ENCODE data around the gene ZNF423. TPM values are rescaled to one million over a fixed set of nuclear protein-coding genes. Genes with fewer than 3 reads are reported as not detected.

ZNF423 gene
- total and polyA plus RNA-seq, 2 donors, result 6.4 to 14.0 TPM

- DNase-seq (ENCODE audit: extremely low spot score), result no peak
- H3K4me1 ChIP-seq (ENCODE audit: insufficient read depth), result no peaks in the 10 kb centered on the region
- WGBS, result 79% methylated on average over 8 of the region's 8 CpGs
- H3K27ac ChIP-seq (ENCODE audit: low read depth), result no peak overlapping the region
- H3K36me3 ChIP-seq (ENCODE audit: insufficient read depth), result no peaks in the 10 kb centered on the region
- H3K4me3 ChIP-seq (ENCODE audit: low read depth, low read length), result no peak overlapping the region
Observed at GRCh38 chr16:49482690-49483089, 373.2 kb downstream of the ZNF423 start.

GRCh38 chr16:49478616-49479015 is 377.3 kb downstream of the ZNF423 start:
- no peak overlapping the region for H3K27ac ChIP-seq (ENCODE audit: low read depth)
- DNase-seq (ENCODE audit: extremely low spot score), result no peak
- no peaks in the 10 kb centered on the region for H3K36me3 ChIP-seq (ENCODE audit: insufficient read depth)
- no peaks in the 10 kb centered on the region for H3K4me1 ChIP-seq (ENCODE audit: insufficient read depth)
- no peak overlapping the region for H3K4me3 ChIP-seq (ENCODE audit: low read depth, low read length)

DNA sequence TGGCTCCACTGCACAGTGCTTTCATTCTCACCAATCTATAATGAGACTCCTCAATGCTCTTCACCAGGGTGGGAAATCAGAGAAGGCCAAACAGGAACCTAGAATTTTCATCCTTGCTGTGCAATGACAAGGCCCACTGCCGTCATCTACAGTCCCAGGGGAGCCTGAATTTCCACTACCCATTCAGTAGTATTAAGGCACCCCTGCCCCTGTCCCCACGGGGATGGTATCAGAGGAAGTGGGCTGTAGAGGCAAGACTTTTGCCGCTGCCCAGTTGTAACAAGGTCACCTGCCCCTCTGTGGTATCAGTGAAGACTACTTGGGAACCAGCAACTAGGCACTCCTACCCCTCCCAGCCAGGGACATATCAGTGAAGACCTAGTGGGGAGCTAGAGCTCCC is 377.8 kb downstream of the ZNF423 start:
- Histone ChIP-seq H3K36me3 (ENCODE audit: insufficient read depth) (no peaks in the 10 kb centered on the region), H3K4me3 (ENCODE audit: low read depth, low read length) (no peak overlapping the region), H3K27ac (ENCODE audit: low read depth) (no peak overlapping the region), H3K4me1 (ENCODE audit: insufficient read depth) (no peaks in the 10 kb centered on the region)
- no peak for DNase-seq (ENCODE audit: extremely low spot score)
- WGBS, result 86% methylated on average over 3 of the region's 3 CpGs

- Histone ChIP-seq H3K36me3 (ENCODE audit: insufficient read depth) (no peaks in the 10 kb centered on the region), H3K4me3 (ENCODE audit: low read depth, low read length) (no peak overlapping the region), H3K27ac (ENCODE audit: low read depth) (no peak overlapping the region), H3K4me1 (ENCODE audit: insufficient read depth) (no peaks in the 10 kb centered on the region)
- DNase-seq (ENCODE audit: extremely low spot score), result no peak
Observed at GRCh38 chr16:49477250-49477895, 378.5 kb downstream of the ZNF423 start.

GRCh38 chr16:49474741-49475140 is 381.2 kb downstream of the ZNF423 start:
- 77% methylated on average over 11 of the region's 11 CpGs for WGBS
- no peak for DNase-seq (ENCODE audit: extremely low spot score)
- Histone ChIP-seq H3K4me1 (ENCODE audit: insufficient read depth) (no peaks in the 10 kb centered on the region), H3K27ac (ENCODE audit: low read depth) (no peak overlapping the region), H3K4me3 (ENCODE audit: low read depth, low read length) (no peak overlapping the region), H3K36me3 (ENCODE audit: insufficient read depth) (no peaks in the 10 kb centered on the region)

- no peak overlapping the region for H3K27ac ChIP-seq (ENCODE audit: low read depth)
- 89% methylated on average over 5 of the region's 5 CpGs for whole genome bisulfite sequencing
- no peak overlapping the region for H3K4me3 ChIP-seq (ENCODE audit: low read depth, low read length)
- DNase-seq (ENCODE audit: extremely low spot score), result no peak
- no peaks in the 10 kb centered on the region for H3K36me3 ChIP-seq (ENCODE audit: insufficient read depth)
- H3K4me1 ChIP-seq (ENCODE audit: insufficient read depth), result no peaks in the 10 kb centered on the region
Observed at GRCh38 chr16:49473773-49474172, 382.1 kb downstream of the ZNF423 start.

GRCh38 chr16:49473131-49473530 is 382.8 kb downstream of the ZNF423 start:
- Histone ChIP-seq H3K27ac (ENCODE audit: low read depth) (no peak overlapping the region), H3K36me3 (ENCODE audit: insufficient read depth) (no peaks in the 10 kb centered on the region), H3K4me1 (ENCODE audit: insufficient read depth) (no peaks in the 10 kb centered on the region), H3K4me3 (ENCODE audit: low read depth, low read length) (no peak overlapping the region)
- WGBS, result 88% methylated on average over 5 of the region's 5 CpGs
- DNase-seq (ENCODE audit: extremely low spot score), result no peak

GRCh38 chr16:49472598-49472997 is 383.3 kb downstream of the ZNF423 start:
- no peak for DNase-seq (ENCODE audit: extremely low spot score)
- no peaks in the 10 kb centered on the region for H3K36me3 ChIP-seq (ENCODE audit: insufficient read depth)
- no peaks in the 10 kb centered on the region for H3K4me1 ChIP-seq (ENCODE audit: insufficient read depth)
- WGBS, result 72% methylated on average over 13 of the region's 13 CpGs
- no peak overlapping the region for H3K4me3 ChIP-seq (ENCODE audit: low read depth, low read length)
- no peak overlapping the region for H3K27ac ChIP-seq (ENCODE audit: low read depth)

- no peak overlapping the region for H3K27ac ChIP-seq (ENCODE audit: low read depth)
- DNase-seq (ENCODE audit: extremely low spot score), result no peak
- H3K4me3 ChIP-seq (ENCODE audit: low read depth, low read length), result no peak overlapping the region
- 93% methylated on average over 11 of the region's 11 CpGs for WGBS
- no peaks in the 10 kb centered on the region for H3K4me1 ChIP-seq (ENCODE audit: insufficient read depth)
- H3K36me3 ChIP-seq (ENCODE audit: insufficient read depth), result no peaks in the 10 kb centered on the region
Observed at GRCh38 chr16:49471038-49471727, 384.7 kb downstream of the ZNF423 start.

GRCh38 chr16:49470513-49470991 is 385.4 kb downstream of the ZNF423 start:
- DNase-seq (ENCODE audit: extremely low spot score), result no peak
- H3K4me1 ChIP-seq (ENCODE audit: insufficient read depth), result no peaks in the 10 kb centered on the region
- no peak overlapping the region for H3K4me3 ChIP-seq (ENCODE audit: low read depth, low read length)
- no peak overlapping the region for H3K27ac ChIP-seq (ENCODE audit: low read depth)
- 88% methylated on average over 3 of the region's 3 CpGs for WGBS
- H3K36me3 ChIP-seq (ENCODE audit: insufficient read depth), result no peaks in the 10 kb centered on the region

DNA sequence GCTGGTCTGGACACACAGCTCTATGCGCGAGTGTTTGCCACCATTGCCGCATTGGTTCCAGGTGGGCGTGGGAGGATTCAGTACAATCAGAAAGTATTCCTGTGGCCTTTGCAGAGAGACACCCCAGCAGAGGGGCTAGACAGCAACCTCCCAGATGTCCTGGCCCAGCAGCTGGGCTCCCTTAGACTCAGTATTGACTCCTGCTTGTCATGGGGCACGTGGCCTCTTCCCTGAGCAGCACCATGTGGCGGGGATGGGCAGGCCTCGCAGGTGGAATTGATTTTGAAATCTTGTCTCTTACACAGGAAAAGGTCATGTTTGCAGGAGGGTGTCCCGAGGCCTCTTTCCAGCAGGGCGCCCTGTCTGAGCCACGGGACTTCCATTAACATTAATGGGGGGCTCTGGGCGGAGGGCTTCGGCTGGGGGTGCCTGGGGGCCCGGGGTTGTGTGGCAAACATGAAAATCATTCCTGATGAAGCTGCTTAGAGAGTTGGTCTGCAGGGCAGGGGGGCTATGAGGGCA is 385.9 kb downstream of the ZNF423 start:
- 87% methylated on average over 13 of the region's 13 CpGs for WGBS
- no peak overlapping the region for H3K27ac ChIP-seq (ENCODE audit: low read depth)
- no peak for DNase-seq (ENCODE audit: extremely low spot score)
- H3K36me3 ChIP-seq (ENCODE audit: insufficient read depth), result no peaks in the 10 kb centered on the region
- H3K4me3 ChIP-seq (ENCODE audit: low read depth, low read length), result no peak overlapping the region
- no peaks in the 10 kb centered on the region for H3K4me1 ChIP-seq (ENCODE audit: insufficient read depth)

DNA sequence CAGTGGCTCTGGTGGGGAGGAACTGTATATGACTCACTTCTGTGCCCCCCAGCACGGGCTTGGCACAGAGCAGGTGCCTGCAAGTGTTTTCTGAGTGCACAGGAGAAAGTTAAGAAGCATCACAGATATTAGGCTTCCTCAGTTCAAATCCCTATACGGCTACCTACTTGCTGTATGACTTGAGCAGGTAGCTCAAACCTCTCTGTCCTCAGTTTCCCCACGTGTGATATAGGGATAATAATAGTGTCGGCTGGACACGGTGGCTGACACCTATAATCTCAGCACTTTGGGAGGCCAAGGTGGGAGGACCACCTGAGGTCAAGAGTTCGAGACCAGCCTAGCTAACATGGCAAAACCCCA is 386.6 kb downstream of the ZNF423 start:
- no peak for DNase-seq (ENCODE audit: extremely low spot score)
- 90% methylated on average over 6 of the region's 6 CpGs for WGBS
- Histone ChIP-seq H3K4me3 (ENCODE audit: low read depth, low read length) (no peak overlapping the region), H3K4me1 (ENCODE audit: insufficient read depth) (no peaks in the 10 kb centered on the region), H3K27ac (ENCODE audit: low read depth) (no peak overlapping the region), H3K36me3 (ENCODE audit: insufficient read depth) (no peaks in the 10 kb centered on the region)

- no peak for DNase-seq (ENCODE audit: extremely low spot score)
- no peaks in the 10 kb centered on the region for H3K4me1 ChIP-seq (ENCODE audit: insufficient read depth)
- 97% methylated on average over 3 of the region's 3 CpGs for WGBS
- no peak overlapping the region for H3K27ac ChIP-seq (ENCODE audit: low read depth)
- no peak overlapping the region for H3K4me3 ChIP-seq (ENCODE audit: low read depth, low read length)
- no peaks in the 10 kb centered on the region for H3K36me3 ChIP-seq (ENCODE audit: insufficient read depth)
Observed at GRCh38 chr16:49468611-49469310, 387.2 kb downstream of the ZNF423 start.

All from urinary bladder (tissue), 4 donors.